GM19463 (cell line): ENCODE results near the gene KLHL3.

Source experiments
- ATAC-seq: cut with Tn5 transposase; IDR thresholded peaks from one replicate; pipeline ENCODE4 v1.9.1; 2021; ENCODE audit warnings: mild to moderate bottlenecking, moderate library complexity; ENCODE audit not compliant: unreplicated experiment

Gene KLHL3

GRCh38 chr5:137592317-137592716, 143.6 kb downstream of the KLHL3 start:
- no peak for ATAC-seq

GRCh38 chr5:137589185-137589584, 146.7 kb downstream of the KLHL3 start:
- ATAC-seq: no peak

GRCh38 chr5:137587919-137588318, 148.0 kb downstream of the KLHL3 start:
- ATAC-seq: no peak

- no peak for ATAC-seq
Measured at GRCh38 chr5:137584262-137584661, 151.6 kb downstream of the KLHL3 start.

GRCh38 chr5:137583129-137583528, 152.8 kb downstream of the KLHL3 start:
- ATAC-seq: no peak

- ATAC-seq: no peak
Measured at GRCh38 chr5:137582218-137582617, 153.7 kb downstream of the KLHL3 start.

GRCh38 chr5:137581776-137582175, 154.1 kb downstream of the KLHL3 start:
- no peak for ATAC-seq

GRCh38 chr5:137580030-137580429, 155.9 kb downstream of the KLHL3 start:
- ATAC-seq: no peak

- no peak for ATAC-seq
Measured at GRCh38 chr5:137575847-137576246, 160.0 kb downstream of the KLHL3 start.

GRCh38 chr5:137575211-137575610, 160.7 kb downstream of the KLHL3 start:
- ATAC-seq: no peak

GRCh38 chr5:137573376-137573775, 162.5 kb downstream of the KLHL3 start:
- no peak for ATAC-seq

GRCh38 chr5:137572042-137572695, 163.7 kb downstream of the KLHL3 start:
- ATAC-seq: no peak

- no peak for ATAC-seq
Measured at GRCh38 chr5:137570070-137570469, 165.8 kb downstream of the KLHL3 start.
